ENCODE measurements around the gene NVL. TPM values are rescaled to one million over a fixed set of nuclear protein-coding genes. Genes with fewer than 3 reads are reported as not detected.

Gene NVL
- total RNA-seq, 1 donor from 2014 or later = 18.7 TPM

DNA sequence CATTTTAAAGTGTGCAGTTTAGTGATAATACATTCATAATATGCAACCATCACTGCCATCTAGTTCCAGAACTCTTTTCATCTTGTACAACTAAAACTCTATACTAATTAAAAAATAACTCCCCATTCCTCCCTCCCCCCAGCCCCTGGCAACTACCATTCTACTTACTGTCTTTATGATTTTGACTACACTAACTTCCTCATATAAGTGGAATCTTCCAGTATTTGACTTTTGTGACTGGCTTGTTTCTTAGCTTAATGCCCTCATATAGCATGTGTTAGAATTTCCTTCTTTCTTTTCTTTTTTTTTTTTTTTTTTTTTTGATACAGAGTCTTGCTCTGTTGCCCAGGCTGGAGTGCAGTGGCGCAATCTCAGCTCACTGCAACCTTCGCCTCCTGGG lies 1.4 kb upstream of the NVL start:
- no peaks in the 10 kb centered on the region for H3K27me3 Mint-ChIP-seq (ENCODE audit: low read depth)
- H3K4me3 Mint-ChIP-seq (ENCODE audit: unreplicated experiment) = no peak overlapping the region
- no peak for DNase-seq (ENCODE audit: low spot score)
- H3K36me3 Mint-ChIP-seq (ENCODE audit: low read depth) = no peaks in the 10 kb centered on the region
- TF ChIP-seq, protein P1, sequence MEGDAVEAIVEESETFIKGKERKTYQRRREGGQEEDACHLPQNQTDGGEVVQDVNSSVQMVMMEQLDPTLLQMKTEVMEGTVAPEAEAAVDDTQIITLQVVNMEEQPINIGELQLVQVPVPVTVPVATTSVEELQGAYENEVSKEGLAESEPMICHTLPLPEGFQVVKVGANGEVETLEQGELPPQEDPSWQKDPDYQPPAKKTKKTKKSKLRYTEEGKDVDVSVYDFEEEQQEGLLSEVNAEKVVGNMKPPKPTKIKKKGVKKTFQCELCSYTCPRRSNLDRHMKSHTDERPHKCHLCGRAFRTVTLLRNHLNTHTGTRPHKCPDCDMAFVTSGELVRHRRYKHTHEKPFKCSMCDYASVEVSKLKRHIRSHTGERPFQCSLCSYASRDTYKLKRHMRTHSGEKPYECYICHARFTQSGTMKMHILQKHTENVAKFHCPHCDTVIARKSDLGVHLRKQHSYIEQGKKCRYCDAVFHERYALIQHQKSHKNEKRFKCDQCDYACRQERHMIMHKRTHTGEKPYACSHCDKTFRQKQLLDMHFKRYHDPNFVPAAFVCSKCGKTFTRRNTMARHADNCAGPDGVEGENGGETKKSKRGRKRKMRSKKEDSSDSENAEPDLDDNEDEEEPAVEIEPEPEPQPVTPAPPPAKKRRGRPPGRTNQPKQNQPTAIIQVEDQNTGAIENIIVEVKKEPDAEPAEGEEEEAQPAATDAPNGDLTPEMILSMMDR (IDR thresholded peaks at IDR 0.05) = no peak
- no peaks in the 10 kb centered on the region for H3K9me3 Mint-ChIP-seq (ENCODE audit: low read depth)
- peaks cover 26% of the 10 kb centered on the region for H3K4me1 Mint-ChIP-seq (ENCODE audit: low read depth)
- no peak overlapping the region for H3K27ac Mint-ChIP-seq (ENCODE audit: unreplicated experiment)

DNA sequence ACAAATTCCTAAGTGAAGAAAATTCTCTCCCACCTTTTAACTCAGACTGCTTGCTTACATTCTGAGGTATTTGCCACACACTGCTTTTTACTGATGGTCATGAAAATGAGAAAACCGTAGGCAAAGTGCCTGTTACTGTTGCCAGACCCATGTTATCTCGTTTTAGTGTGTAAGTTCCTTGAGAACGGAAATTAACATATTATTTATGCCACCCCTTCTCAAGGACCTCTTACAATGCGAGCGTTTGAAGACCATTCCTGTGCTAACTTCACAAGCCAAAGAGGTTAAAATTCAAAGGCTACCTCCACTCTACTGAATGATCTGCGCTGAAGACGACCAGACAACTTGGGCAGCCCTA lies 509 bp downstream of the NVL start:
- no peak for DNase-seq (ENCODE audit: low spot score)
- H3K27me3 Mint-ChIP-seq (ENCODE audit: low read depth) = no peaks in the 10 kb centered on the region
- TF ChIP-seq, protein P1 (IDR thresholded peaks at IDR 0.05) = no peak
- no peaks in the 10 kb centered on the region for H3K9me3 Mint-ChIP-seq (ENCODE audit: low read depth)
- no peaks in the 10 kb centered on the region for H3K36me3 Mint-ChIP-seq (ENCODE audit: low read depth)
- H3K4me3 Mint-ChIP-seq (ENCODE audit: unreplicated experiment) = peak overlapping the region; percentile 97
- H3K27ac Mint-ChIP-seq (ENCODE audit: unreplicated experiment) = peak overlapping the region; percentile 100
- H3K4me1 Mint-ChIP-seq (ENCODE audit: low read depth) = peaks cover 26% of the 10 kb centered on the region

DNA sequence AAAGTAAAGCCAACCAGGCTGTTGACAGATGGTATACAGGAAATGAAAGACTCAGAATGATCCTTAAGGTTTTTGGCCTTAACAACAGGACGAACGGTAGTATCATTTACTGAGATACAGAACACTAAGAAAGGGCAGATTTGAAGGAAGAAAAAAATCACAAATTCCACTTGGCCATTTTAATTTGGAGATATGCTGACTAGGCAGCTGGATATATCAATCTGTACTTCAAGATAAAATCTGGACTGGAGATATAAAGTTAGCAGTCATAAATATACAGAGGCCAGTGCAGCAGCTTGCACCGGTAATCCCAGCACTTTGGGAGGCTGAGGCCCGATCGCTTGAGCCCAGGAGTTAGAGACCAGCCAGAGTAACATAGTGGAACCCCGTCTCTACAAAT lies 1.3 kb downstream of the NVL start:
- Mint-ChIP-seq H3K27me3 (ENCODE audit: low read depth) (no peaks in the 10 kb centered on the region), H3K27ac (ENCODE audit: unreplicated experiment) (no peak overlapping the region), H3K9me3 (ENCODE audit: low read depth) (no peaks in the 10 kb centered on the region), H3K36me3 (ENCODE audit: low read depth) (no peaks in the 10 kb centered on the region), H3K4me1 (ENCODE audit: low read depth) (peaks cover 26% of the 10 kb centered on the region), H3K4me3 (ENCODE audit: unreplicated experiment) (peak overlapping the region; percentile 13)
- TF ChIP-seq, protein P1 (IDR thresholded peaks at IDR 0.05) = no peak
- no peak for DNase-seq (ENCODE audit: low spot score)

DNA sequence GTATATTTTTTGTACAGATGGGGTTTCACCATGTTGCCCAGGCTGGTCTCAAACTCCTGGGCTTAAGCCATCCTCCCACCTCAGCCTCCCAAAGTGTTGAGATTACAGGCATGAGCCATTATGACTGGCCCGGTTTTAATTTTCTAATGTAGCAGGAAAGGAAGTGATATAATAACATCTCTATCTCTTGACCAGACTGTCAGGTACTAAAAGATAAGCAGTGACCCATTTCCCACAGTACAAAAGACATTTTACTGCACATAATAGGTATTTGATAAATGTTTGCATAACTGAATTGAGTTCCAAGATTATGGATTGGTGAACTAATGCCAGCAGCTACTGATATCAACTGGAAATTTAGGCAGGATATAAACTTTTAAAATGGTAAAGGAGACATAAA lies 4.0 kb downstream of the NVL start:
- no peak overlapping the region for H3K4me3 Mint-ChIP-seq (ENCODE audit: unreplicated experiment)
- no peak overlapping the region for H3K27ac Mint-ChIP-seq (ENCODE audit: unreplicated experiment)
- H3K36me3 Mint-ChIP-seq (ENCODE audit: low read depth) = no peaks in the 10 kb centered on the region
- no peaks in the 10 kb centered on the region for H3K9me3 Mint-ChIP-seq (ENCODE audit: low read depth)
- H3K27me3 Mint-ChIP-seq (ENCODE audit: low read depth) = no peaks in the 10 kb centered on the region
- peaks cover 26% of the 10 kb centered on the region for H3K4me1 Mint-ChIP-seq (ENCODE audit: low read depth)
- TF ChIP-seq, protein P1 (IDR thresholded peaks at IDR 0.05) = no peak
- no peak for DNase-seq (ENCODE audit: low spot score)

DNA sequence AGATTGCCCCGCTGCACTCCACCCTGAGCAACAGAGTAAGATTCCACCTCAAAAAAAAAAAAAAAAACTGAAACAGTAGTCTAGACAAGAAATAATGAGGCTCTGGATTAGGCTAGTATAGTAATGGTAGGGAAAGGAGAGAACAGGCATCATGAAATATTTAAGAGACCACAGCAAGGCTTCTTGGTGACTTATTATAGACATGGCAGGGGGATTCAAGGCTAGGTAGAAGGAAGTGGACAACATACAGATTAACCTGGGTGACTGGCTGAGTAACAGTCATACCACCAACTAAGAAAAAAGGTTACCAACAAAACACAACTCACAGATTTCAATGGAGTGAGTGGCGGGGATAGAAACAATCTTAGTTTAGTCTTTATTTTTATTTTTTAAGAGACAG lies 8.3 kb downstream of the NVL start:
- H3K9me3 Mint-ChIP-seq (ENCODE audit: low read depth) = no peaks in the 10 kb centered on the region
- TF ChIP-seq, protein P1 (IDR thresholded peaks at IDR 0.05) = no peak
- no peak overlapping the region for H3K4me3 Mint-ChIP-seq (ENCODE audit: unreplicated experiment)
- no peaks in the 10 kb centered on the region for H3K36me3 Mint-ChIP-seq (ENCODE audit: low read depth)
- H3K4me1 Mint-ChIP-seq (ENCODE audit: low read depth) = no peaks in the 10 kb centered on the region
- DNase-seq (ENCODE audit: low spot score) = no peak
- no peak overlapping the region for H3K27ac Mint-ChIP-seq (ENCODE audit: unreplicated experiment)
- no peaks in the 10 kb centered on the region for H3K27me3 Mint-ChIP-seq (ENCODE audit: low read depth)

All from chondrocyte (in vitro differentiated cells).